GM12865 (cell line): ENCODE results near the gene TBX1.

Experiments used
- DNase-seq: peaks from one replicate; pipeline ENCODE4 v3.0.0; 2010; ENCODE audit warnings: low read depth
- H3K4me3 ChIP-seq: 2 replicates; pipeline ENCODE4 v1.5.1; 2011; ENCODE audit warnings: mild to moderate bottlenecking, low read depth, low read length, control low read depth
- TF ChIP-seq, protein P1 (sequence below): IDR thresholded peaks from 2 replicates; pipeline ENCODE4 v1.5.1; 2011; ENCODE audit warnings: low read length, control low read depth, low read depth, inconsistent platforms; ENCODE audit not compliant: insufficient read depth; ENCODE audit errors: missing control alignments

TBX1 gene

DNA sequence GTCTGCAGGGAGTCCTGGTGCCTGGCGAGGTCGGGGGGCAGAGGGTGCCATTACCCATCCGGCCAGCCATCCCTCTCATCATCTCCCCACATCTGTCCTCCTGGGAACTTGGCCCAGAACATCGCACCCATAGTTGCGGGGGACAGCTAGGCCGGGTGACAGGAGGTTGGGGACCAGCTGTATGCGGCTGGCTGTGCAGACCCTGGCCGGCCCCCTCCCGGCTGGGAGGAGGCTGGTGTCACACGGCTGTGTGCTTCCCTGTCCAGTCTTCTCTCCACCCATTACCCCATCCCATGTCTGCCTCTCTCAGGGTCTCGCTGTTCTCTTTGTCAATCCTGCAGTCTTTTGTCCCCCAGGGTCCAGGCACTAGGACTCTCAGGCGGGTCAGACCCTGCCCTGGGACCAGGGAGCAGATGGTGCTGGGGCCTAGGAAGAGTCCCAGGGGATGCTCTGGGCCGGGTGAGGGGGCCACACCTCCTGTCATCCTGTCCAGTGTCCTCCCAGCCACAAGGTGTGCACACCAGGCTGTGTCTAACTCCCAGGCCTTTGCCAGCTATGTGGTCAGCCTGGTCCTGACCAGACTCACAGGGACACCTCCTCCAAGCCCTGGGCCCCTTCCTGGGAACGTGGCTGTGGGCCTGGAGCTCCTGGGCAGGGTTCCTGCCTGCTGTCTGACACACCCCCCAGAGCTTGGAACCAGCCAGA is 6.4 kb upstream of the TBX1 start:
- DNase-seq: no peak
- H3K4me3 ChIP-seq: no peak overlapping the region
- TF ChIP-seq, protein P1, sequence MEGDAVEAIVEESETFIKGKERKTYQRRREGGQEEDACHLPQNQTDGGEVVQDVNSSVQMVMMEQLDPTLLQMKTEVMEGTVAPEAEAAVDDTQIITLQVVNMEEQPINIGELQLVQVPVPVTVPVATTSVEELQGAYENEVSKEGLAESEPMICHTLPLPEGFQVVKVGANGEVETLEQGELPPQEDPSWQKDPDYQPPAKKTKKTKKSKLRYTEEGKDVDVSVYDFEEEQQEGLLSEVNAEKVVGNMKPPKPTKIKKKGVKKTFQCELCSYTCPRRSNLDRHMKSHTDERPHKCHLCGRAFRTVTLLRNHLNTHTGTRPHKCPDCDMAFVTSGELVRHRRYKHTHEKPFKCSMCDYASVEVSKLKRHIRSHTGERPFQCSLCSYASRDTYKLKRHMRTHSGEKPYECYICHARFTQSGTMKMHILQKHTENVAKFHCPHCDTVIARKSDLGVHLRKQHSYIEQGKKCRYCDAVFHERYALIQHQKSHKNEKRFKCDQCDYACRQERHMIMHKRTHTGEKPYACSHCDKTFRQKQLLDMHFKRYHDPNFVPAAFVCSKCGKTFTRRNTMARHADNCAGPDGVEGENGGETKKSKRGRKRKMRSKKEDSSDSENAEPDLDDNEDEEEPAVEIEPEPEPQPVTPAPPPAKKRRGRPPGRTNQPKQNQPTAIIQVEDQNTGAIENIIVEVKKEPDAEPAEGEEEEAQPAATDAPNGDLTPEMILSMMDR: no peak

DNA sequence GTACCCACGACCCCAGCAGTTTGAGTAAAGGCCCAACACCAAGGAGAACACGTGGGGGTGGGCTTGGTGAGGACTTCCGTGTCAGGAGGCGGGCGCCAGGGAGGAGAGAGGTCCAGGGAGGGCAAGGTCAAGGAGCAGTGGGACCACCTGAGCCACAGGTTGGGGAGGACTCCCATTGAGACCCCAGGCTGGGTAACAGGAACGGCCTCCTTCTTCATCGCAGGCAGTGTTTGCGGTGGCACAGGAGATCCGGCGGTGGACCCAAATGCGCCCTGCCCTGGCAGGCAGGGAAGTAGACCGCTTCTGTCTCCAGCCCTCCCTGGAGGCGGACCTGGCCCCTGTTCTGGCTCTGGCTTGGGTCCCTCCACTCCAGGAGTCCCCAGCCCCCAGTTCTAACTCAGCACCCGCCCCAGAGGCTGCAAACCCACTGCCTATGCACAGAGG is 5.9 kb upstream of the TBX1 start:
- TF ChIP-seq, protein P1: no peak
- DNase-seq: no peak
- no peak overlapping the region for H3K4me3 ChIP-seq

DNA sequence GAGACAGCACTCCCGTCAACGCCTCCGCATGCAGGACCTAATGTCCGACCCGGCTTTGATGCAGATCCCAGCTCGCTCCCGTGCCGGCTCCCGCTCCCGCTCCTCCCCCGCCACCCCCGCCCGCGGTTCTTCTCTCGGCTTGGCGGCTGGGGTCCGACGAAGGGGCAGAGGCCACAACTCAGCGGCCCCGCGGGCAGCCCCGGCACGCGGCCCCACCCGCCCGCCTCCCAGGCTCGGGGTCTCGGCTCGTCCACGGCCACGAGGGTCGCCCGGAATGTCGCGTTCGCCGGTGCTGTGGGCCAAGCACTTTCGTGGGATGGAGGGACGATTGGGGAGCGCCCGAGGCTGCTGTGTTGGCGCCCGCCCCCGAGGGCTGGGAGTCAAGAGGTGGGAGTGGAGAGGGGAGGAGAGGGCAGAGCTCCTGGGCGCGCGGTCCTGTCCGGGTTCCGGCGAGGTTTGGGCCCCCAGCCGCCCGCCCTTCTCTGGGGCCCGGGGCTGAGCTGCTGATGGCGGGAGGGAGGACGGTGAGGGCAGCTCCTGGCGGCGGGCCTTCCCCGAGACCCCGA is 5.3 kb upstream of the TBX1 start:
- DNase-seq: no peak
- H3K4me3 ChIP-seq: no peak overlapping the region
- TF ChIP-seq, protein P1: no peak

DNA sequence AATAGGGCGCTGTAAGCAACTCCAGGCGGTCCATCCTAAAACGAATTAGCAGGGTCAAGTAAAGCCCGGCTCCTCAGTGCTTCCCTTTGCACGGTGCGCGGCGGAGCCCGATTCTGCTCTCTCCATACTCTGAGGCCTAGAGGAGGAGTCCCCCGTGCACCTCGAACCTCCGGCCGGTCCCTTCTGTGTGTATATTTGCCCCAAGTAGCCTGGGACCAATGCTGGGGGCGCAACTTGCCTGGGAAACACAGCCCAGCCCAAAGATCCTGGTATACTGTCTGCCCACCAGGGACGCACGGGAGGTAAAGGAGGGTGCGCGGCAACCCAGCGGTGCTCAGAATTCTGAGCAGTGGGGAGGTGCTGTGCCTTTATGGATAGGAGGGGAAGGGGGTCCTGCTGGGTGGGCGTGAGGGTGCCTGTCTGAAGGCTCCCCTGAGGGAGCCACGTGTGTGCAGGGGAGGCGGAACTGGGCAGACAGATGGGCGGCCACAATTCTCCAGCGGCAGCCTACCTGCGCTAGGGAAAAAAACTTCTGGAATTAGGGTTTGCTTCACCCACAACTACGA is 4.8 kb upstream of the TBX1 start:
- TF ChIP-seq, protein P1: no peak
- DNase-seq: no peak
- H3K4me3 ChIP-seq: no peak overlapping the region

DNA sequence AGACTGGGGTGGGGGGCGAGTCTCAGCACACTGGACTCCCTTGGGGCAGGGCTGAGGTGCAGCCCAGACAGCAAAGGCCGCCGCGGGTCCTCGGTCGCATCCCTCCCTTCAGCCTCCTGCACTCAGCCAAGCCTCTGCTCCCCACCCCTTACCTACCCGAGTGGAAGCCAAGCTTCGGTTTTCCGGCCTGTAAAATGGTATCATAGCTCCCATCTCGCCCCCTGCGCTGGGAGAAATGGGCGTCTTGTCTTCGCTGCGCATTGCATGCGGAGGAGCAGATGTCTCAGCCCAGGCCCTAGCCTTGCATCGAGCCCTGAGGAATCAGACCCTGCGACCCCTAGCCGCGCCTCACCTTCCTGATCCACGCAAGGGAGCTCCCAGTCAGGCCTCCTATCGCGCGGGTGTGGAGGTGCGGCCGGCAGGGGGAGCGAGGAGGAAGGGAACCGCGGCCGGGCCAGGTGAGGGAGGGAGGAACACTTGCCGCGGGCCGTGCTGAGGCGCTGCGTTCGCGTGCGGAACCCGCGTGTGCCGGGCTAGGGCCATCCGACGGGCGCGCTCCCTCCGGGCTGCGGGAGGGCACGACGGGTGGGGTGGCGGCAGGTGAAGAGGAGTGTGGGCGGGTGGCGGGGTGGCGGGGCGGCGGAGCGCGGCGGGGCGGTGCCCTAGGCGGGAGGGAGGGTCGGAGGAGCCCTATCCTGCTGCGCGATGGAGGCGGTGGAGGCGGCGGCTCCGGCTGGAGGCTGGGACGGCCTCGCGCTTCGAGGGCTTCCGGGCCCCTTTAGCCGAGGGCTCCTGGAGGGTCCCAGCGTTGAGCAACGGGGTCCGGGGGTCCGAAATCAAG is 4.1 kb upstream of the TBX1 start:
- TF ChIP-seq, protein P1: peak; percentile 59
- H3K4me3 ChIP-seq: no peak overlapping the region
- peak; percentile 62 for DNase-seq

DNA sequence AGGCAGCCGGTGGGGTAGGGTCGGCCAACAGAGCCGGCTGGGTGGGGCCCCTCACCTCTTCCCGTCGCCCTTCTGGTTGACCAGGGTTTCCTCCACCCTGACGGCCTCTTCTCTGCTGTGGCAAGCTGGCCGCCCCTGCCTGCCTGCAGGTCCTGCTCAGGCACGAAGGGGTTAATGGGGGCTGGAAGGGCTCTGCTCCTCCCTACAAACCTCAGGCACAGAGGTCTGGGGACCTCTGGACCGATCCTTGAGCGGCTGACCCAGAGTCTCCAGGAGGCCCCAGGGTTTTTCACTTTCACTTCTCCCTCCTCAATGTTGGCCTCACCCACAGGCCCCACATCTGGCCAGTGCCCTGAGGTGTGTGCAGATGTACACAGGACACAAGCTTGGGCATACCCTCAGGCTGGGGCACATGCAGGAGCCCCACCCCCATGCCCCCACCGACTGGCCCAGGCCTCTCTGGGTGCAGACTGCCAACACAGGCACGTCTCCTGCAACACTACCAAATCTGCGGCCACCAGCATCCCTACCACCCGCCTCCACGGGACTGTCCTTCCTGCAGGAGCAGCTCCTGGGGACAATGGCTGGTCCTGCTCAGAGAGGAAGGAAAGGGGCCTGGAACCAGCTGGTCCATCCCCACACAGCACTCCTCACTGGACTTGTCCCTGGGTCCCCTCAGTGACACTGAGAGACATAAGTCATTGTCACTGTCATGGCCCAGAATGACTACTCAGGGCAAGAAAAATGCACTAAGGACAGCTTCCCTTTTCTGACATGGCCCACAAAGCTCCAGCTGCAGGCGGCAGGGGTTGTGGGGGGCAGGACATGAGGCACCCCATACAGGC is 3.2 kb upstream of the TBX1 start:
- no peak for DNase-seq
- TF ChIP-seq, protein P1: no peak
- H3K4me3 ChIP-seq: no peak overlapping the region
